GM06990 (cell line): ENCODE results near the gene CDC25B.

Experiments
- DNase-seq: peaks from one replicate; pipeline ENCODE4 v3.0.0-alpha.2; 2011; ENCODE audit not compliant: insufficient read length; ENCODE audit errors: extremely low read depth
- H3K27me3 ChIP-seq: replicated peaks from 2 replicates; pipeline ENCODE4 v1.6.0; 2011; ENCODE audit warnings: low read length; ENCODE audit not compliant: control insufficient read depth, insufficient read depth
- H3K36me3 ChIP-seq: 2 replicates; pipeline ENCODE4 v1.5.1; 2011; ENCODE audit warnings: low read length; ENCODE audit not compliant: control insufficient read depth, insufficient read depth
- H3K4me3 ChIP-seq: replicated peaks from 2 replicates; pipeline ENCODE4 v1.5.1; 2011; ENCODE audit warnings: low read depth, mild to moderate bottlenecking, control low read depth, low read length
- CTCF ChIP-seq: IDR thresholded peaks from 2 replicates; pipeline ENCODE4 v1.5.1; 2011; ENCODE audit warnings: low read length, control low read depth, mild to moderate bottlenecking, inconsistent platforms; ENCODE audit not compliant: insufficient read depth, poor library complexity, severe bottlenecking

The CDC25B gene

GRCh38 chr20:3794701-3795420 lies 1.2 kb upstream of the CDC25B start:
- DNase-seq = no peak
- H3K36me3 ChIP-seq = no peaks in the 10 kb centered on the region; the same call in 1 of the 2 replicates
- H3K27me3 ChIP-seq = no peaks in the 10 kb centered on the region
- no peak for TF ChIP-seq CTCF
- H3K4me3 ChIP-seq = peak overlapping the region; percentile 82

GRCh38 chr20:3796477-3797225 lies 541 bp downstream of the CDC25B start:
- Histone ChIP-seq H3K27me3 (no peaks in the 10 kb centered on the region), H3K4me3 (peak overlapping the region; percentile 82), H3K36me3 (no peaks in the 10 kb centered on the region; the same call in none of the 2 replicates)
- DNase-seq = no peak
- no peak for TF ChIP-seq CTCF

- H3K27me3 ChIP-seq = no peaks in the 10 kb centered on the region
- TF ChIP-seq CTCF = no peak
- H3K4me3 ChIP-seq = peak overlapping the region; percentile 82
- H3K36me3 ChIP-seq = peaks cover 3% of the 10 kb centered on the region
- no peak for DNase-seq
Measured at GRCh38 chr20:3797226-3797545, 1.1 kb downstream of the CDC25B start.

GRCh38 chr20:3797592-3798372 lies 1.7 kb downstream of the CDC25B start:
- Histone ChIP-seq H3K36me3 (peaks cover 5% of the 10 kb centered on the region), H3K4me3 (peak overlapping the region; percentile 82), H3K27me3 (no peaks in the 10 kb centered on the region)
- no peak for TF ChIP-seq CTCF
- DNase-seq = no peak

GRCh38 chr20:3798373-3798768 lies 2.3 kb downstream of the CDC25B start:
- Histone ChIP-seq H3K27me3 (no peaks in the 10 kb centered on the region), H3K4me3 (peak overlapping the region; percentile 16; the same call in 1 of the 2 replicates), H3K36me3 (peaks cover 8% of the 10 kb centered on the region)
- DNase-seq = no peak
- TF ChIP-seq CTCF = no peak
